Raji (cell line): ENCODE measurements around the gene IQGAP2.

Experiments used
- POLR2A ChIP-seq: IDR thresholded peaks from 2 replicates; pipeline ENCODE4 v1.6.1; 2011; ENCODE audit warnings: low read depth, low read length, control low read depth; ENCODE audit not compliant: insufficient read depth

IQGAP2 gene

GRCh38 chr5:76542887-76543690 is 140.0 kb downstream of the IQGAP2 start:
- TF ChIP-seq POLR2A, result no peak

- no peak for TF ChIP-seq POLR2A
Measured at GRCh38 chr5:76544268-76544926, 141.3 kb downstream of the IQGAP2 start.

- TF ChIP-seq POLR2A, result no peak
Measured at GRCh38 chr5:76545184-76545583, 142.1 kb downstream of the IQGAP2 start.

- no peak for TF ChIP-seq POLR2A
Measured at GRCh38 chr5:76546497-76547102, 143.5 kb downstream of the IQGAP2 start.

GRCh38 chr5:76547242-76547890 is 144.3 kb downstream of the IQGAP2 start:
- TF ChIP-seq POLR2A, result no peak

- no peak for TF ChIP-seq POLR2A
Measured at GRCh38 chr5:76547891-76548524, 144.9 kb downstream of the IQGAP2 start.

GRCh38 chr5:76548525-76549229 is 145.6 kb downstream of the IQGAP2 start:
- no peak for TF ChIP-seq POLR2A

GRCh38 chr5:76552546-76552945 is 149.5 kb downstream of the IQGAP2 start:
- TF ChIP-seq POLR2A, result no peak

GRCh38 chr5:76553251-76553650 is 150.2 kb downstream of the IQGAP2 start:
- TF ChIP-seq POLR2A, result no peak

GRCh38 chr5:76555114-76555513 is 152.0 kb downstream of the IQGAP2 start:
- no peak for TF ChIP-seq POLR2A

- TF ChIP-seq POLR2A, result no peak
Measured at GRCh38 chr5:76555717-76556116, 152.6 kb downstream of the IQGAP2 start.

GRCh38 chr5:76556511-76557221 is 153.6 kb downstream of the IQGAP2 start:
- TF ChIP-seq POLR2A, result no peak

GRCh38 chr5:76560952-76561891 is 158.1 kb downstream of the IQGAP2 start:
- TF ChIP-seq POLR2A, result no peak
